ENCODE data around the gene MEGF11.
"Not testable (repeated sequence)": the region's sequence is repeated elsewhere in the genome, so short reads cannot be mapped to it uniquely, and the experiment has no call there.

The MEGF11 gene

GRCh38 chr15:65869954-65870871 is 383.3 kb downstream of the MEGF11 start:
- peak in 1 of 4 experiments; percentile 7 for DNase-seq (ENCODE audit: low read depth in 4 of 4, low spot score in 1 of 4)

DNA sequence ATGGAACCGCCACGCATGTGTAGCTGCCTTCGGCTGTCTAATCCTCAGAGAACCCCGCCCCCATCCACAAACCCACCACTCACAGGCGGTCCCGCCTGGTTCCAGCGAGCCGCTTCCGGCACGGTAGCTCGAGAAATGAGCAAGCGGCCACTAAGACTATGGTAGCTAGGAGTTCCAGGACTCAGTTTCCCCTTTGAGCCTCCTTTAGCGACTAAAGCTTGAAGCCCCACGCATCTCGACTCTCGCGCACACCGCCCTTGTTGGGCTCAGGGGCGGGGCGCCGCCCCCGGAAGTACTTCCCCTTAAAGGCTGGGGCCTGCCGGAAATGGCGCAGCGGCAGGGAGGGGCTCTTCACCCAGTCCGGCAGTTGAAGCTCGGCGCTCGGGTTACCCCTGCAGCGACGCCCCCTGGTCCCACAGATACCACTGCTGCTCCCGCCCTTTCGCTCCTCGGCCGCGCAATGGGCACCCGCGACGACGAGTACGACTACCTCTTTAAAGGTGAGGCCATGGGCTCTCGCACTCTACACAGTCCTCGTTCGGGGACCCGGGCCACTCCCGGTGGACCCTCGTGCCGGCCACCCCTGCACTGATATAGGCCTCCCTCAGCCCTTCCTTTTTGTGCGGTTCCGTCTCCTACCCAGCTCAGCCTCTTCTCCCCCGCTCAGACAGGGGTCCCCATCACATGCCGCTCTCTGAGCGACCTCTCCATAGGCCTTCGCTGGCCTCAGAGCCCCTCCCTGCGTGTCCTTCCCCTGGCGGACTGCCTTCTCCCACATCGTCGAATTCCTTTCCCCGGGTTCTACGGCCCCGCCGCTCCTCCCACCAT is 384.2 kb downstream of the MEGF11 start, which contains the start of gene RAB11A:
TSS of gene RAB11A (plus strand) at position 366 of the 828 bp plus-strand sequence. CDS start at position 461, 95 bp downstream.
- DNase-seq (ENCODE audit: low read depth in 4 of 4, low spot score in 1 of 4): peak; percentile 88 to 92 (median 91)

DNA sequence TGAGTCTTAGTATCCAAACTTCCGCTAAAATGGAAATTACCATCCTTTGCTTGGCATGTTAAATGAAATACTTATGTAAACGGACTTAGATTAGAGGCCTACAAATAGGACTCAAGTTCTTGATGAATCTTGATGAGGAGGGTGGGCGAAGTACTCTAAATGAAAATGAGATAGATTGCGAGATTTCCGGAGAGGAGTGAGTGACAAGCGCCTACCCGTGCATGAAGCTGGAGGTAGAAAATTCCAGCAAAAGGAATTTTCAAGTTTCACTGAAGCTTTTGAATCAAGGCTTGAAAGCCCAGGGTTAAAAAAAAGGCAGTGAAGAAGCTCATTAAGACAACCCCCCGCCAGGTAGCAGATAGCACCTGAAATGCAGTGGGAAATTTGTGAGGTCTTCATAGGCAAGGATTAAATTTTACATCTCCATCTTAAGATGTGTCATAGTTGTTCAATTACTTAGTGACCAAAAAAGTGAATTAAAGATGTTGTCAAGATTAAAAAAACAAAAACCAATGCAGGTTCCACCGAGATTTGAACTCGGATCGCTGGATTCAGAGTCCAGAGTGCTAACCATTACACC is 384.9 kb downstream of the MEGF11 start:
- no peak for DNase-seq (ENCODE audit: low read depth in 4 of 4, low spot score in 1 of 4)

- DNase-seq (ENCODE audit: low read depth in 4 of 4, low spot score in 1 of 4): not testable (repeated sequence)
These were observed 385.6 kb downstream of the MEGF11 start for GRCh38 chr15:65867933-65868332.

DNA sequence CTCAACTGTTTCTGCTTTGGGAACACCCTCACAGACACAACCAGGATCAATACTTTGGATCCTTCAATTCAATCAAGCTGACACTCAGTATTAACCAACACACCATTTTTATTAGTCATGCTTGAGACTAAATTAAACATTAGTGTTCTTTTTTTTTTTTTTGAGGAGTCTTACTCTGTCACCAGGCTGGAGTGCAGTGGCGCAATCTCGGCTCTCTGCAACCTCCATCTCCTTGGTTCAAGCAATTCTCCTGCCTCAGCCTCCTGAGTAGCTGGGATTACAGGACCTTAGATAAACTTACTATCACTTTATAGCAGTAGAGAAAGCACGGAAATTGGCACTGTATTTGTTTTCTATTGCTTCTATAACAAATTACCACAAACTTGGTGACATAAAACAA is 386.3 kb downstream of the MEGF11 start:
- DNase-seq (ENCODE audit: low read depth in 4 of 4, low spot score in 1 of 4): no peak

- no peak for DNase-seq (ENCODE audit: low read depth in 4 of 4, low spot score in 1 of 4)
These were observed 390.4 kb downstream of the MEGF11 start for GRCh38 chr15:65863106-65863505.

- DNase-seq (ENCODE audit: low read depth in 4 of 4, low spot score in 1 of 4): peak; percentile 28 to 64 (median 38)
These were observed 390.9 kb downstream of the MEGF11 start for GRCh38 chr15:65862682-65863081.

GRCh38 chr15:65857718-65858402 is 395.7 kb downstream of the MEGF11 start:
- no peak for DNase-seq (ENCODE audit: low read depth in 4 of 4, low spot score in 1 of 4)

DNA sequence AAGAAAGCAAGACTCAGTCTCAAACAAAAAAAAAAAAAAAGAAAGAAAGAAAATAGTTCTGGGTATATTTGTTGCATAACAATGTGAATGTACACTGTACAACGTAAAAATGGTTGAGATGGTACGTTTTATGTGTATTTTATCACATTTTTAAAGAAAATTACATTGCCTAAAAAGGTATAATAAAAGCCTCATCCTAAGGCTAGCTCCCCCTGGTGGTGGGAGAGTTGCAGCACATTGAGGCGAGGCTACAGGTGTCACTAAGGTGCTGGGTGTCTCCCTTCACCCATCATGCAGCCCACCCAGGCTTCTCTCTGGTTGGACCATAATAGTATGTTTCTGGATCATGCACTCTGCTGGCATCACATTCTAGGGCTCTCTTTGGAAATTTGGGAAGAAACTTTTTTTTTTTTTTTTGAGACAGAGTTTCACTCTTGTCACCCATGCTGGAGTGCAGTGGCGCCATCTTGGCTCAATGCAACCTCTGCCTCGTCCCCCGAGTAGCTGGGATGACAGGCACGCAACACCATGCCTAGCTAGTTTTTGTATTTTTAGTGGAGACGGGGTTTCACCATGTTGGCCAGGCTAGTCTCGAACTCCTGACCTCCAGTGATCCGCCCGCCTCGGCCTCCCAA is 396.6 kb downstream of the MEGF11 start:
- peak; percentile 62 to 78 (median 70) for DNase-seq (ENCODE audit: low read depth in 4 of 4, low spot score in 1 of 4)

- DNase-seq (ENCODE audit: low read depth in 4 of 4, low spot score in 1 of 4): no peak
These were observed 401.6 kb downstream of the MEGF11 start for GRCh38 chr15:65851981-65852380.

- no peak for DNase-seq (ENCODE audit: low read depth in 4 of 4, low spot score in 1 of 4)
These were observed 405.6 kb downstream of the MEGF11 start for GRCh38 chr15:65847989-65848388.

GRCh38 chr15:65845826-65846519 is 407.6 kb downstream of the MEGF11 start:
- DNase-seq (ENCODE audit: low read depth in 4 of 4, low spot score in 1 of 4): no peak
